OCI-LY7 (cell line): ENCODE data around the gene KCNQ1. TPM values are rescaled to one million over a fixed set of nuclear protein-coding genes. Genes with fewer than 3 reads are reported as not detected.

Source experiments
- BruUV-seq: library from RNA; stranded (reverse); fragments of 400-500 nt; replicated peaks from 2 replicates; lab custom pipeline; 2021; lab: Mats Ljungman, UMichigan
- CTCF ChIA-PET: fragments of 300-600 bp; sonication (Branson Sonifier 250); formaldehyde crosslinking; loops from one replicate; lab custom pipeline; 2022; ENCODE audit warnings: antibody characterized with exemption; ENCODE audit not compliant: unreplicated experiment; lab: Charles Lee
- POLR2A ChIA-PET: fragments of 300-600 bp; sonication (Branson Sonifier 250); formaldehyde crosslinking; loops from one replicate; lab custom pipeline; 2022; ENCODE audit warnings: antibody characterized with exemption; lab: Charles Lee
- DNase-seq: peaks from one replicate; pipeline ENCODE4 v3.0.0-alpha.2; 2015; ENCODE audit warnings: low spot score
- H2AFZ ChIP-seq: fragments of 200-600 bp; sonication (generic), shearing (Covaris generic); 2 replicates; pipeline ENCODE4 v1.6.1; 2014; ENCODE audit warnings: mild to moderate bottlenecking, antibody characterized with exemption, low read length, moderate library complexity
- H3K27ac ChIP-seq: fragments of 200-600 bp; sonication (generic); 2 replicates; pipeline ENCODE4 v1.5.1; 2014; ENCODE audit warnings: mixed run types, low read depth, mild to moderate bottlenecking, moderate library complexity, low read length, inconsistent platforms; ENCODE audit not compliant: poor library complexity, severe bottlenecking
- H3K36me3 ChIP-seq: fragments of 200-600 bp; sonication (generic); 2 replicates; pipeline ENCODE4 v1.6.1; 2014; ENCODE audit warnings: mild to moderate bottlenecking, antibody characterized with exemption, low read length, moderate library complexity, mixed read lengths; ENCODE audit not compliant: insufficient read depth
- H3K4me1 ChIP-seq: fragments of 200-600 bp; sonication (generic); 2 replicates; pipeline ENCODE4 v1.5.1; 2014; ENCODE audit warnings: mild to moderate bottlenecking, low read length; ENCODE audit not compliant: insufficient read depth, poor library complexity, severe bottlenecking
- H3K4me2 ChIP-seq: fragments of 200-600 bp; sonication (generic); 2 replicates; pipeline ENCODE4 v1.6.1; 2014; ENCODE audit warnings: mild to moderate bottlenecking, low read length
- H3K4me3 ChIP-seq: fragments of 200-600 bp; sonication (generic); 2 replicates; pipeline ENCODE4 v1.5.1; 2014; ENCODE audit warnings: mild to moderate bottlenecking, low read depth, low read length; ENCODE audit not compliant: poor library complexity, severe bottlenecking
- H3K79me2 ChIP-seq: fragments of 200-600 bp; sonication (generic); 2 replicates; pipeline ENCODE4 v1.6.1; 2016; ENCODE audit warnings: low read depth, mild to moderate bottlenecking, low read length, moderate library complexity, mixed read lengths; ENCODE audit not compliant: insufficient read depth
- H3K9me2 ChIP-seq: fragments of 200-600 bp; sonication (generic); 2 replicates; pipeline ENCODE4 v1.6.1; 2016; ENCODE audit warnings: mild to moderate bottlenecking, low read length, mixed read lengths; ENCODE audit not compliant: insufficient read depth
- H3K9me3 ChIP-seq: fragments of 200-600 bp; sonication (generic); 2 replicates; pipeline ENCODE4 v1.6.1; 2014; ENCODE audit warnings: mild to moderate bottlenecking, mixed run types, low read length, mixed read lengths
- H4K20me1 ChIP-seq: fragments of 200-600 bp; sonication (generic); 2 replicates; pipeline ENCODE4 v1.6.1; 2014; ENCODE audit warnings: mild to moderate bottlenecking, antibody characterized with exemption, low read length, moderate library complexity, mixed read lengths; ENCODE audit not compliant: insufficient read depth
- CTCF ChIP-seq: fragments of 200-600 bp; sonication (generic); conservative IDR thresholded peaks from 2 replicates; pipeline ENCODE4 v1.5.1; 2014; ENCODE audit warnings: mild to moderate bottlenecking, antibody characterized with exemption, low read length, moderate library complexity, mixed read lengths
- EZH2phosphoT487 ChIP-seq: fragments of 200-600 bp; sonication (generic); IDR thresholded peaks from 2 replicates; pipeline ENCODE4 v1.6.1; 2018; ENCODE audit warnings: low read depth, borderline replicate concordance, mild to moderate bottlenecking, mixed run types, antibody characterized with exemption, low read length, moderate library complexity, mixed read lengths
- intact Hi-C: fragments of 100-400 bp; cut with micrococcal nuclease; formaldehyde crosslinking; loops from one replicate; pipeline ENCODE4 v1.10.0; 2022; ENCODE audit not compliant: unreplicated experiment
- total RNA-seq, 2 experiments: library from RNA; depleted of rRNA in 1 of 2; stranded (reverse); fragments of >200 nt in 1 of 2; shearing (Covaris generic) in 1 of 2; gene quantifications; 2 replicates each; pipeline ENCODE4 v1.2.3, GENCODE V29; 2014 to 2022

KCNQ1 gene
- total RNA-seq, 2 experiments from 2014 or later, result 0.22 to 1.3 TPM

- Histone ChIP-seq H3K79me2 (no peaks in the 10 kb centered on the region), H3K27ac (no peak overlapping the region), H3K4me1 (no peaks in the 10 kb centered on the region), H3K9me2 (no peaks in the 10 kb centered on the region), H4K20me1 (no peaks in the 10 kb centered on the region), H3K4me3 (no peak overlapping the region), H3K9me3 (no peaks in the 10 kb centered on the region), H3K36me3 (no peaks in the 10 kb centered on the region), H2AFZ (no peak overlapping the region), H3K4me2 (no peak overlapping the region)
- DNase-seq, result no peak
- no TSS peak for BruUV-seq
- intact Hi-C loops, result loop anchor here (5.0 kb wide), 2 partner anchors 227 to 558 kb away; no protein-coding TSS in a partner anchor
- CTCF ChIA-PET, result interaction anchor here (0.8 kb wide), 1 partner anchor 117 kb away, joined by 8 read pairs; no protein-coding TSS in a partner anchor
- POLR2A ChIA-PET, result interaction anchor here (1.4 kb wide), 1 partner anchor 353 kb away, joined by 5 read pairs; no protein-coding TSS in a partner anchor
- TF ChIP-seq CTCF, result no peak
- TF ChIP-seq EZH2phosphoT487, result no peak
These were observed 89.5 kb downstream of the KCNQ1 start for GRCh38 chr11:2534134-2534956.

- Histone ChIP-seq H4K20me1 (no peaks in the 10 kb centered on the region), H3K9me2 (no peaks in the 10 kb centered on the region), H3K4me3 (no peak overlapping the region), H3K79me2 (no peaks in the 10 kb centered on the region), H3K9me3 (no peaks in the 10 kb centered on the region), H3K4me1 (no peaks in the 10 kb centered on the region), H3K27ac (no peak overlapping the region), H3K4me2 (no peak overlapping the region), H3K36me3 (no peaks in the 10 kb centered on the region), H2AFZ (no peak overlapping the region)
- ChIA-PET POLR2A (no interaction called here), CTCF (no interaction called here)
- TF ChIP-seq EZH2phosphoT487 (no peak), CTCF (no peak)
- intact Hi-C loops, result loop anchor here (5.0 kb wide), 2 partner anchors 228 to 557 kb away; no protein-coding TSS in a partner anchor
- DNase-seq, result no peak
- BruUV-seq, result no TSS peak
These were observed 90.3 kb downstream of the KCNQ1 start for GRCh38 chr11:2534957-2535672.
